ENCODE results near the gene INS. TPM values are rescaled to one million over a fixed set of nuclear protein-coding genes. Genes with fewer than 3 reads are reported as not detected.

The INS gene
- total and polyA plus RNA-seq, 2 donors from 2014 or later = not detected

- H3K9ac ChIP-seq (ENCODE audit: low read length in 3 of 3) = peak overlapping the region in 1 of 3 donors; percentile 11
- no peak overlapping the region for H3K27ac ChIP-seq (ENCODE audit: low read depth in 2 of 2, low read length in 2 of 2)
- intact Hi-C loops (cut with DNase I) = no loop called here
- H3K9me3 ChIP-seq (ENCODE audit: control insufficient read depth in 2 of 3, insufficient read depth in 1 of 3, low read length in 3 of 3) = peaks cover 0 to 3% (median 0%) of the 10 kb centered on the region in 3 donors
- peak in 3 of 5 donors; percentile 47 to 70 (median 69) for DNase-seq
- peaks cover 0 to 3% (median 0%) of the 10 kb centered on the region in 3 donors for H3K4me1 ChIP-seq (ENCODE audit: control insufficient read depth in 2 of 3, insufficient read depth in 2 of 3, low read depth in 1 of 3, low read length in 3 of 3)
- H3K36me3 ChIP-seq (ENCODE audit: control insufficient read depth in 2 of 3, insufficient read depth in 3 of 3, low read length in 3 of 3) = peaks cover 0 to 6% (median 0%) of the 10 kb centered on the region in 3 donors
- no peak for TF ChIP-seq CTCF (IDR thresholded peaks at IDR 0.05; ENCODE audit: borderline replicate concordance, extremely low read depth, insufficient read depth)
- FAIRE-seq = no peak
- peaks cover 6% of the 10 kb centered on the region for H3K27me3 ChIP-seq (ENCODE audit: control insufficient read depth, insufficient read depth, low read length)
- peak overlapping the region in 1 of 3 donors; percentile 34 for H3K4me3 ChIP-seq (ENCODE audit: low read length in 3 of 3)
Observed at GRCh38 chr11:2136209-2136951, 24.6 kb downstream of the INS start.

GRCh38 chr11:2135648-2136201 is 25.3 kb downstream of the INS start:
- peaks cover 2% of the 10 kb centered on the region for H3K27me3 ChIP-seq (ENCODE audit: control insufficient read depth, insufficient read depth, low read length)
- H3K36me3 ChIP-seq (ENCODE audit: control insufficient read depth in 2 of 3, insufficient read depth in 3 of 3, low read length in 3 of 3) = peaks cover 0 to 8% (median 0%) of the 10 kb centered on the region in 3 donors
- H3K9ac ChIP-seq (ENCODE audit: low read length in 3 of 3) = no peak overlapping the region
- FAIRE-seq (no peak), DNase-seq (peak in 3 of 5 donors; percentile 39 to 74 (median 50))
- no peak overlapping the region for H3K27ac ChIP-seq (ENCODE audit: low read depth in 2 of 2, low read length in 2 of 2)
- peaks cover 0 to 3% (median 0%) of the 10 kb centered on the region in 3 donors for H3K4me1 ChIP-seq (ENCODE audit: control insufficient read depth in 2 of 3, insufficient read depth in 2 of 3, low read depth in 1 of 3, low read length in 3 of 3)
- peak overlapping the region in 1 of 3 donors; percentile 34 for H3K4me3 ChIP-seq (ENCODE audit: low read length in 3 of 3)
- no peak for TF ChIP-seq CTCF (IDR thresholded peaks at IDR 0.05; ENCODE audit: borderline replicate concordance, extremely low read depth, insufficient read depth)
- intact Hi-C loops (cut with DNase I) = no loop called here
- H3K9me3 ChIP-seq (ENCODE audit: control insufficient read depth in 2 of 3, insufficient read depth in 1 of 3, low read length in 3 of 3) = peaks cover 0 to 3% (median 0%) of the 10 kb centered on the region in 3 donors

DNA sequence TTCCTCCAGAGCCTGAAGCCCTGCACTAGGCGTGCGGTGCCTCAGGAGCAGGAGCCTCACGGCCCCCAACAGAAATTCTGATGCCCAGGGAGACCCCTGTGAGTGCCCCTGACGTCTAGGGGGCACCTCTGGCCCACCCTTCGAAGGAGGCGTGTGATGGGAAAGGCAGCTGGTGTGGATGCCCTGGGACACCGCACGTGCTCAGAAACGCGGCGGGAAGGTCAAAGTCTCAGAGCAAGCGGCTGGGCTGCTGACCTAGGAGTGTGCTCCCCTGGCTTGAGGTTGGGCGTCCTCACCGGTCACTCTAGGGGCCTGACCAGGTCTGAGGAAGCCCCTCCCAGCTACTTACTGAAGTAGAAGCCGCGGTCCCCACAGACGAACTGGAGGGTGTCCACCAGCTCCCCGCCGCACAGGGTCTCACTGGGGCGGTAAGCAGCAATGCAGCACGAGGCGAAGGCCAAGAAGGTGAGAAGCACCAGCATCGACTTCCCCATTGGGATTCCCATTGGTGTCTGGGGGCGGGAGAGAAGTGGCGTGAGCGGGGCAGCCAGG is 25.9 kb downstream of the INS start:
- H3K4me3 ChIP-seq (ENCODE audit: low read length in 3 of 3) = peak overlapping the region in 1 of 3 donors; percentile 6
- H3K9ac ChIP-seq (ENCODE audit: low read length in 3 of 3) = no peak overlapping the region
- DNase-seq = peak in 2 of 5 donors; percentile 54 to 61
- no peak overlapping the region for H3K27ac ChIP-seq (ENCODE audit: low read depth in 2 of 2, low read length in 2 of 2)
- H3K4me1 ChIP-seq (ENCODE audit: control insufficient read depth in 2 of 3, insufficient read depth in 2 of 3, low read depth in 1 of 3, low read length in 3 of 3) = peaks cover 0 to 3% (median 0%) of the 10 kb centered on the region in 3 donors
- no peak for FAIRE-seq
- intact Hi-C loops (cut with DNase I) = no loop called here
- no peak for TF ChIP-seq CTCF (IDR thresholded peaks at IDR 0.05; ENCODE audit: borderline replicate concordance, extremely low read depth, insufficient read depth)
- peaks cover 0 to 8% (median 0%) of the 10 kb centered on the region in 3 donors for H3K36me3 ChIP-seq (ENCODE audit: control insufficient read depth in 2 of 3, insufficient read depth in 3 of 3, low read length in 3 of 3)
- peaks cover 0 to 3% (median 0%) of the 10 kb centered on the region in 3 donors for H3K9me3 ChIP-seq (ENCODE audit: control insufficient read depth in 2 of 3, insufficient read depth in 1 of 3, low read length in 3 of 3)
- H3K27me3 ChIP-seq (ENCODE audit: control insufficient read depth, insufficient read depth, low read length) = peaks cover 2% of the 10 kb centered on the region
